GM18498 (cell line): Measurements from ENCODE around the gene ORM2.

Experiments used
- ATAC-seq: cut with Tn5 transposase; IDR thresholded peaks from one replicate; pipeline ENCODE4 v1.9.1; 2021; ENCODE audit warnings: mild to moderate bottlenecking, moderate library complexity; ENCODE audit not compliant: unreplicated experiment

Gene ORM2

GRCh38 chr9:114369216-114370130 lies 39.8 kb downstream of the ORM2 start:
- ATAC-seq = no peak

DNA sequence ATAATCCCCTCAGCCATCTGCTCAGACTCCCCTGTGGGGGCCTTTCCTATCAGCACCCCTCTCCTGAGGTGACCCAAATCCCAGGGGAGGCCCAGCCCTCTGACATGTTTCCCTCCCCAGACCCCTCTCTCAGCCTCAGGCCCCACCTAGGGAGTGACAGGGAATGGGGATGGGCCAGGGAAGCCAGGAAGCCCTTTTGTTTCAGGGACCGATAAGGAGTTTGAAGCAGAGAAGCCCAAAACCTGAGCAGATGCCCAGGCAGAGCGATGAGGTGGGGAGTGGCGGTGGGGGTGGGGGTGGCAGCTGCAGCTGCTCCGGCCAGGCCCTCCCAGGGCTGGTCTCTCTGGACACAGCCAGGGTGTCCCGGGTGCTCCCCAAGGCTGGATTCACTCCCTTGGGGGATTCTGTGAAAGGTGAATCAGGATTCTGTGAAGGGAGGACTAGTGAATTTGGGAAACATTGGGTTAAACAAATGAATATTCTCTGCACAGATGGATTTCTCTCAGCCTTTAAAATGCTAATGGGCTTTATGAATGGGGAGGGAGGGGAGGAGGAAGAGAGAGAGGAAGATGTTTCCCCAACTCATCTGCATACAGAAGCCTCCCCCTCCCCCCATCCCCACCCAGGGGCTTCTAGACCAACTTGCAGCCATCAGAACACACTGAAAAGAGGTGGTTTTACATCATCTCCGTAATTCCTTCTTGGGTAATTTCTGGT lies 40.7 kb downstream of the ORM2 start:
- ATAC-seq = no peak

- no peak for ATAC-seq
These were observed 41.3 kb downstream of the ORM2 start for GRCh38 chr9:114370968-114371320.

DNA sequence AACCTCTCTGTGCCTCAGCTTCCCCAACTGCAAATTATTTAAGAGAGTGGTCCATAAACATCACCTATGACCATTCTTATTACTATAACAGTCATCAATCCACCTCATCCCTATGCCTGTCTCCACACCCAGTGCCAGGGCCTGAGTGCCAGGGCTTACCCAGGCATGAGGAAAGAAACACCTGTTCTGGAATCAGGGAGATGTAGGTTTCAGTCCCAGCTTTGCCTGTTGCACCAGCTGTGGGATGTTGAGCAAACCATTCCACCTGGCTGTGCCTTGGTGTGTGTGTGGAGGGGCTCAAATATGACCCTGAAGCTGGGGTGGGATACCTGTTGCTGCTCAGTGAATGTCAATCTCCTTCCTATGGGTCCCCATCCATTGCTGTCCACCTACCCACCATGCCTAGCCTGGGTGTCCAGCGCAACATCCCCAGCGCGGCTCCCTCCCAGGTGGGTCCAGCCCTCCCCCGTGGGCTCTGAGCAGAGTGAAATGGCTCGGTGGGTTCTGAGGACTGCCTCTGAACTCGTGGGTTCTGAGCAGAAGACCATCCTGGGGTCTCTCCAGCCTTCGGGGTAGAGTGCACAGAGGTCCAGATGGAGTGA lies 41.8 kb downstream of the ORM2 start:
- ATAC-seq = no peak

DNA sequence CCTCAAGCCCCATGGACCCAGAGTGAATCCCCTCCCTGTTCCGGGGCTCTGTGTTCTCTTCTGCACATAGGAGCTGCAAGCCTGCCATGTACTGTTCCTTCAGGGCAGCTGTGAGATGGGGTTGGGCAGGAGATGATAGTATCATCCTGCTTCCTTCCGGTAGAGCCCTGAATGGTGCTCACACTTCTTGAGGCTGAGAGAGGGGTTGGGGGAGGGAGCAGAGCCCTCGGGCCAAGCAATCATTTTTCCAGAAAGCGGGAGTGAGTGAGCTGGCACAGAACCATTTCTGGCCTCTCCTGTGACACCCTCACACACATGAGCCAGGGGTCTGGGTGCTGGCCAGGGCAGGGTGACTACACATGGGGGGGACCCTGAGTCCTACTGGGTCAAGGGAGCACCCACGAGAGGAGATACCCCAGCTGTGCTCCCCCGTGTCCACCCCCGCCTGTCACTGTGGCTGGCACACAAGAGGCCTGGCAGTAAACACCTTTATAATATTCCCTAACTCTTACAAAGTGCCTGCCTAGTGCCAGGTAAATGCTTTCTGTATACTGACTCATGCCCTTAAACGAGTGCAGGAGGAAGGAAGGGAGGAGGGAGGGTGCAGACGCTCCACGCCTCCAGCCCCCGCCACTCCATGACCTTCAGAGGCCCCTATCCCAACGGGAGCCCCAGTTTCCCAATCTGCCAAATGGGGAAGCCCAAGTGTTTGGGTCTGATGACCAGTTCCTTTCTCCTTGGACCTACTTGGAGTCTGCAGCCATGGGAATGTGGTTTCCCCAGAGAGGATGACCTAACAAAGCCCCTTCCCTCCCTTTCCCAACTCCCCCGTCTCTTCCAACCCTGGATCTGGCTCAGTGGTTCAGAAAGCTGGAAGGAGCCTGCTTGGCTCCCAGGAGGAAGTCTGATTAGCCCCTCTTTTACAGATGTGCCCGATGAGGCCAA lies 42.6 kb downstream of the ORM2 start:
- peak; percentile 45 for ATAC-seq

GRCh38 chr9:114372921-114373448 lies 43.3 kb downstream of the ORM2 start:
- peak; percentile 96 for ATAC-seq

DNA sequence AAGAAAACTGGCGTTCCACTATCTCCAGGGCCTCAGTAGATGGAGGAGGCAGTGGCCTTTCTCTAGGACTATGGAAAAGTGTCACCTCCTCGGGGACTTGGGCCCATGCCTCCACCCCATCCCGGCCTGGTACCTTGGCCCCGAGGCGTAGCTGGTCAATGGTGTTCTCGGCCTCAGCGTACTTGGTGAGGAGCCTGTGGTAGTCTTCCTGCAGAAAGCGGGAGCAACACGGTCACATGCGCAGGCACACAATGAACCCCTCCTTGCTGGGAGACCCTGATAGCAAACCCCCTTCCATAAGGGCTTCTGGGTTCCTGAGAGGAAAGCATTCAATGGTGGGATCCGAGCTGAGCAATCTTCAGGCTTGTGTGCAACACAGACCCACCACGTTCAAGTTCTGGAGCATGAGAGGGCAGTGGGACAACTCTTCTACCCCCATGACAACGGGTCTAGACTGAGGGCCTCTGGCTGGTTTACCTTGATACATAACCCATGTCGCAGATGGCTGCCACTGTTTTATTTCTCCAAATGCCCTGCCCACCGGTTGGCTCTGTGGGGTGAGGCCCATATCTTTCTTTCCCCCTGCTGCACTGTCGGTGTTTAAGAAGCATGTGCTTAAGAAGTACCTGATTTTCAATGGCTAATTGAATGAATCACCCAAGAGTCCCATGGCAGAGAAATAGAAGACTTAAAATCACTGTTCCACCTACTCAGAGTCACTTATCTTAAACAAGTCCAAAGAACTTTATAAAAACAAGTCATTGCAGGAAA lies 44.5 kb downstream of the ORM2 start:
- no peak for ATAC-seq

DNA sequence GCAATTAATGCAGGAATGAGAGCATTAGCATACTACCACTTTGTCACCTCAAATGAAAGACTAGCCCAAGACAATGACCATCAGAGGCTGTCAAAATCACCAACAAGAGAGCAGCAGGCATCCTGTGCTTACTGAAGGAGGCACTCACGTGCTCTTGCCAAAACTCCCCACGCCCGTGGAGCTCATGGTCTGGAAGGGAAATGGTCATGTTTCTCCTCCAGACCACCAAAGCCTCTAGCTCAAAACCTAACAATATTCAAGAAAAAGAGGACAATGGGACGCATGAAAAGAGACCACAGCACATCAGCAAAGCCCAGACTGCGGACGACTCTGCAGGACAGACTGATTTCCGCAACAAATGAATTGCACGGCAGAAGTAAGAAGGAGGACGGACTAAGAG lies 45.3 kb downstream of the ORM2 start:
- ATAC-seq = no peak

GRCh38 chr9:114375386-114376175 lies 45.9 kb downstream of the ORM2 start:
- ATAC-seq = no peak

- no peak for ATAC-seq
These were observed 47.1 kb downstream of the ORM2 start for GRCh38 chr9:114376586-114377445.

- ATAC-seq = no peak
These were observed 48.3 kb downstream of the ORM2 start for GRCh38 chr9:114378016-114378415.

DNA sequence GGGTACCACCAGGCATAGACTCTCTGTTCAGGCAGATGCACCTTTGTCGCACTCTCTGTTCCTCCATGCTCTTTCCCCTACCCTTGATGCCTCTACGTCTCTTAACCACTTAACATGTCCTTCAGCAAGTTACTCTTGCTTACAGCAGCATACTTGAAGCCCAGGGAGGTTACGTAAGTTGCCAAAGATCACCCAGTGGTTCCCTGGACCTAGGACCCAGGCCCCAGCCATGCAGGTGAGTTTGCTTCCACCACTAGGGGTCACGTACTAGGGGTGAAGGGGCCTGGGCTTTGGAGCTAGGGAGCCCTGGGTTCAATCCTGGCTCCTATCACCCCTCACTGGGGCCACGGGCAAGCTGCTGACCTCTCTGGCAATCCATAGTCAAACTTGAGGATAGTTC lies 49.2 kb downstream of the ORM2 start:
- ATAC-seq = no peak
